GM13977 (cell line): ENCODE results near the gene ZNF670.

ENCODE experiments used
- DNase-seq: peaks from one replicate; pipeline ENCODE4 v3.0.0; 2012; ENCODE audit warnings: low spot score
- in situ Hi-C: fragments of 300-500 bp; cut with MboI; formaldehyde crosslinking; loops from one replicate; pipeline ENCODE4 v1.12.0; 2022; ENCODE audit warnings: low sequenced_read_pairs, low pct_unique_long_range_greater_than_20kb, mixed read lengths, inconsistent platforms; ENCODE audit not compliant: unreplicated experiment
- TF ChIP-seq, protein P1 (sequence below): IDR thresholded peaks from 2 replicates; pipeline ENCODE4 v1.5.1; 2012; ENCODE audit warnings: mild to moderate bottlenecking, control low read depth; ENCODE audit not compliant: insufficient read depth; ENCODE audit errors: extremely low read depth, missing control alignments

ZNF670 gene

DNA sequence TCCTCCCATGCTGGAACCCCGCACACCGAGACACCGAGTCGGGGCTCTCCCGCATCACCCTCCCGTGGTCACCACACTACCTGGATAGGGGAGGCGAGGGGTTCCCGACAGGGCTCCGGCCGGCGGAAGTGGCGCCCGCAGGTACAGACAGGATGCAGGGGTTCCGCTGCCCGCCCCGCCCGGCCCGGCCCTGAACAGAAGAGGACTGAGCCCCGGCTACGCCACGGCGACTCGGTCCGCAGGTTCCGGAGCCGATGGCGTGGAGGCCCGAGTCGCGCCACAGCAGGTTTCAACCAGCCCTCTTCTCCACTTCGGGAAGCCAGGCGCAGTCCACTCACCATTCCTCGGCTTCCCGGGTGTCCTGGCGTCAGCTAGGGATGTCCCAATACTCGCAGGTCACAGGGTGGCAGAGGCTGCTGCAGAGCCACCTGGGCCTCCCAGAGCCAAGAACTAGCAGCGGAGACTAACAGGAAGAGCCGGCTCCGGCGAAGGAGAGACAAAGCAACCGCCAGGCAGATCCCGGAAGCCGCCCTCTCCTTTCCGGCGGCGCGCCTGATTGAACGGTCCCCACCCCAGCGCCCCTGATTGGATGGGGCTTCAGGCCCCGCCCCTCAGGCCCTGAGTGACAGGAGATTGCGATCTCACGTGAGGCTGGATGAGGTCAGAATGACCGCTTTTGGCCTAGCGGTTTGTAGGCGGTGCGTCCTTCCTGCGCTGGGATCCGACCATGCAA, 25.4 kb upstream of the ZNF670 start, which contains the start of gene ZNF669:
Gene ZNF669 (minus strand): TSS at position 498 of the 733 bp plus-strand sequence. CDS start 157 bp downstream, at position 341.
- TF ChIP-seq, protein P1, sequence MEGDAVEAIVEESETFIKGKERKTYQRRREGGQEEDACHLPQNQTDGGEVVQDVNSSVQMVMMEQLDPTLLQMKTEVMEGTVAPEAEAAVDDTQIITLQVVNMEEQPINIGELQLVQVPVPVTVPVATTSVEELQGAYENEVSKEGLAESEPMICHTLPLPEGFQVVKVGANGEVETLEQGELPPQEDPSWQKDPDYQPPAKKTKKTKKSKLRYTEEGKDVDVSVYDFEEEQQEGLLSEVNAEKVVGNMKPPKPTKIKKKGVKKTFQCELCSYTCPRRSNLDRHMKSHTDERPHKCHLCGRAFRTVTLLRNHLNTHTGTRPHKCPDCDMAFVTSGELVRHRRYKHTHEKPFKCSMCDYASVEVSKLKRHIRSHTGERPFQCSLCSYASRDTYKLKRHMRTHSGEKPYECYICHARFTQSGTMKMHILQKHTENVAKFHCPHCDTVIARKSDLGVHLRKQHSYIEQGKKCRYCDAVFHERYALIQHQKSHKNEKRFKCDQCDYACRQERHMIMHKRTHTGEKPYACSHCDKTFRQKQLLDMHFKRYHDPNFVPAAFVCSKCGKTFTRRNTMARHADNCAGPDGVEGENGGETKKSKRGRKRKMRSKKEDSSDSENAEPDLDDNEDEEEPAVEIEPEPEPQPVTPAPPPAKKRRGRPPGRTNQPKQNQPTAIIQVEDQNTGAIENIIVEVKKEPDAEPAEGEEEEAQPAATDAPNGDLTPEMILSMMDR = no peak
- in situ Hi-C loops = no loop called here
- DNase-seq = peak; percentile 95

DNA sequence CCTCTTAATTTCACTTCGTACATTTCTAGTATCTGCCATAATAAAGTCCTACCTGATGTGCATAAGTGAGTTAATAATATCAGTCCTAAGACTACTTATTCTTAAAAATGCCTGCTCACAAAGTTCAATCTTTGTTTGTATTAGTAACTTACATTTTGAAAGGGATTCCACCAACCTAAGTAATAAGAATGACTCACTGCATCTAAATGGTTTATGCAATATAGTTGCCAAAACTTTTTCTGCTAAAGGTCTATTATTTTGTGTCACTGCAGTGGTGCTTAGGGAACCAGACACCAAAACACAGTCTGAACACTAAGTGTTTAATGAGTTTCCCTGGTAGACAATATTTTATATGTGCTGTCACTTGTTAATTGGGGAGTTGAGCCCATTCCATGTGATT, 23.8 kb upstream of the ZNF670 start:
- in situ Hi-C loops = no loop called here
- TF ChIP-seq, protein P1 = no peak
- DNase-seq = no peak

DNA sequence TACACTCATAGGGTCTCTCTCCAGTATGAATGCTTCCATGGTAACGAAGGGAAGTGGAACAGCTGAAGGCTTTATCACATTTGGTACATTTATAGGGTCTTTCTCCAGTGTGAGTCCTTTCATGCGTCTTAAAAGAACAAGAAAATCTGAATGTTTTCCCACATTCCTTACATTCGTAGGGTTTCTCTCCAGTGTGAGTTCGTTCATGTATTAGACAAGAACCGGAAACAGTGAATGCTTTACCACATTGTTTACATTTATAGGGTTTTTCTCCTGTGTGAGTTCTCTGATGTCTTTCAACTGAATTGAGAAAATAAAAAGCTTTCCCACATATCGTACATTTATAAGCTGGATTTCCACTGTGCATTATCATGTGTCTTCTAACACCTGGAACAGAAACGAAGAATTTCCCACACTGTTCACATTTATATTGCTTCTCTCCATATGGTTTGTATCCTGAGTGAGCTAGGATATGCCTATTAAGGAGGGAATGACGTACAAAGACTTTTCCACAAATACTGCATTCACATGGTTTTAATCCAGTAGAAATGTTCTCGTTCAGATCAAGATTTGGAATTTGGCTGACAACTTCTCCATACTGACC, 22.2 kb upstream of the ZNF670 start:
- in situ Hi-C loops = no loop called here
- TF ChIP-seq, protein P1 = no peak
- no peak for DNase-seq

DNA sequence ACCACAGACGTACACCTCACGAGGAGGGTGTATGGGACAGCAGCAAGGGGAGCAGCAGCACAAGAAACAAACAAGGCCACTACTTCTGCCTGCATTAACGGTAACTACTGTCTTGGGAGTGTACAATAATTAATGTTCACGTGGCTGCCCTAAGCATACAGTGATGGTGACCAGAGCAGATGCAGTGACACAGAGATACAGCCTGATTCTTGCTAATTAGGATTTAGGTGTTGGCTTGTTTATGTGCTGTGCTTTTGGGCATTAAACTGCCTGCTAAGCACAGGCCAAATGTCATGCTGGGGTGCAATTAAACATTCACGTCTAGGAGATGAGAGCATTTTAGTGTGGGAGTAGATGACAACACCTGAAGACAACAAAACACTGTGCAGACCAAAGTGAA, 18.3 kb upstream of the ZNF670 start:
- no peak for DNase-seq
- TF ChIP-seq, protein P1 = no peak
- in situ Hi-C loops = no loop called here

DNA sequence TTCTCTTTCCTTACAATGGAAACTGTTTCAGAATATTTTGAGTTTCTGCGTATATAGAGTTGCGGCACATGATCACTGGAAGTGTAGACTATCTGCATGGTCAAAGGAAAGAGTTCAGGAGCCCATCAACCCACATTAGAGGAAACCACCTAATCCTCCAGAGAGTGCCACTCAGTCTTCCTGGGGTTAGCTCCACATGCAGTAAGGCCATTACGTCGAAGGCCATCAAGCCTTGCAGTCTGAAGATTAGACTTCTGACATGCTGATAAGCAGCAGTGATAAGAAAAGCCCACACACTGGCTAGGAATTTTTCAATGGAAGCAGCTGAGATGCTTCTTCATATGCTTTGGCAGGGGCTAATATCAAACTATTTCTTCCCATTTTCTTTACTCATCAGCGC, 17.9 kb upstream of the ZNF670 start:
- in situ Hi-C loops = no loop called here
- TF ChIP-seq, protein P1 = no peak
- DNase-seq = no peak

DNA sequence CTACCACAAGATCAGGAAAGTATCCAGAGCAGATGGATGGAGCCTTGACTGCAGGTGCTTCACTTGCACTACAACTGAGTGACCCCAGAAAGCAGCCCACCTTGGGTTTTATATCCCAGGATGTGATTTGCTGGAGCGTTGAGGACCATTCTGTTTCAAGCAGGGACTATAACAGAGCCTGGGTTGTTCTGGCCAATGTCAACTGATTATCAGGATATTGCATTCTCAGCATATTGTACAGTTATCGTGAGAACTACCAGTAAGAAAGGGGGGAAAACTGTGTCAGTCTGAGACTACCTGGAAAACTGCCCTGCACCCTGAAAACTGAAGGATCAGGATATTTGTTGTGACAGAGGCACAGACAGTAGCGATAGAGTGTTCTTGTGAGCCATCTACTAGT, 17.5 kb upstream of the ZNF670 start:
- no peak for DNase-seq
- TF ChIP-seq, protein P1 = no peak
- in situ Hi-C loops = no loop called here
